HG03196 (cell line): ENCODE data around the gene AMBRA1.

Source experiments
- ATAC-seq: cut with Tn5 transposase; IDR thresholded peaks from one replicate; pipeline ENCODE4 v1.9.1; 2021; ENCODE audit not compliant: unreplicated experiment

Gene AMBRA1

GRCh38 chr11:46450846-46451477 is 142.9 kb downstream of the AMBRA1 start:
- no peak for ATAC-seq

GRCh38 chr11:46447544-46447943 is 146.3 kb downstream of the AMBRA1 start:
- no peak for ATAC-seq

- no peak for ATAC-seq
Measured at GRCh38 chr11:46445920-46446771, 147.7 kb downstream of the AMBRA1 start.

GRCh38 chr11:46445192-46445919 is 148.5 kb downstream of the AMBRA1 start:
- no peak for ATAC-seq

- ATAC-seq, result no peak
Measured at GRCh38 chr11:46444305-46444704, 149.5 kb downstream of the AMBRA1 start.

- no peak for ATAC-seq
Measured at GRCh38 chr11:46438211-46438610, 155.6 kb downstream of the AMBRA1 start.

- ATAC-seq, result no peak
Measured at GRCh38 chr11:46437122-46437689, 156.6 kb downstream of the AMBRA1 start.

GRCh38 chr11:46436113-46436512 is 157.7 kb downstream of the AMBRA1 start:
- no peak for ATAC-seq

- no peak for ATAC-seq
Measured at GRCh38 chr11:46435679-46436078, 158.1 kb downstream of the AMBRA1 start.

- ATAC-seq, result no peak
Measured at GRCh38 chr11:46431211-46431610, 162.6 kb downstream of the AMBRA1 start.

- no peak for ATAC-seq
Measured at GRCh38 chr11:46429717-46430116, 164.1 kb downstream of the AMBRA1 start.

- ATAC-seq, result no peak
Measured at GRCh38 chr11:46427364-46427763, 166.5 kb downstream of the AMBRA1 start.

GRCh38 chr11:46426233-46426991 is 167.4 kb downstream of the AMBRA1 start:
- no peak for ATAC-seq

GRCh38 chr11:46422588-46422987 is 171.2 kb downstream of the AMBRA1 start:
- no peak for ATAC-seq

- no peak for ATAC-seq
Measured at GRCh38 chr11:46421257-46421880, 172.5 kb downstream of the AMBRA1 start.

GRCh38 chr11:46420513-46420912 is 173.3 kb downstream of the AMBRA1 start:
- ATAC-seq, result no peak

- no peak for ATAC-seq
Measured at GRCh38 chr11:46418751-46419150, 175.1 kb downstream of the AMBRA1 start.

- no peak for ATAC-seq
Measured at GRCh38 chr11:46417711-46418110, 176.1 kb downstream of the AMBRA1 start.

GRCh38 chr11:46414879-46415278 is 178.9 kb downstream of the AMBRA1 start:
- ATAC-seq, result no peak

GRCh38 chr11:46414466-46414796 is 179.4 kb downstream of the AMBRA1 start:
- no peak for ATAC-seq
